ENCODE data around the gene NKPD1. TPM values are rescaled to one million over a fixed set of nuclear protein-coding genes. Genes with fewer than 3 reads are reported as not detected.

NKPD1 gene
- total RNA-seq, 4 donors from 2014 or later: 1.1 to 4.2 (median 2.9) TPM

DNA sequence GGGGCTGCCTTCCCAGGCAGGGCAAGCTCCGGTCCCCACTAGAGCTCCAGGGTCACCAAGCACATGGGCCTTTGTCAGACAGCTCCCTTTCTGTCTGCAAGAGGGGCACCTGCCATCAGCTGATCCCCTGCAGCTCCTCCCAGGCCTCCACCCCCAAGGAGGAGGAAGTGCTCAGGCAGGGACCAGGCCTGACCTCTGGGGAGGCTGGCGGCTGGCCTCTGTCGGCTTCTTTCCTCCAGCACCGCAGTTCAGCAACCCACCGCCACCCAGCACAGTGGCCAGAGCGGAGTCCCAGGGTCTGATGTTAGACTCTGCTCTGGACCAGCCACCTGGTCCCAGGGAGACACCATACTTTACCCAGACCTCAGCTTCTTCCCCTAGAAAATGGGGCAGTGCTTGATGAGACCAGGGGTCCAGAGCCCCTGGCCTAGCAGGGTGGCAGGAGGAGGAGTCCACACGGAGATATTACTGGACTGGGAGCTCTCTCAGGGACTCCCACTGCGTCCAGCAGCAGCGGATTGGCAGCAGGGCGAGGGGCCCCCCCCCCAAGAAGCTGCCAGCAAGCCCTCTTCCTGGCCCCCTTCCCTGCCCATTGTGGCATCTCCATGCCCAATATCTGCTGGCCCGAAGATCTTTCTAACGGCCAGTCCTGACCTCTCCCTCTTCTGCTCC is 24.1 kb downstream of the NKPD1 start:
- Histone ChIP-seq H3K9me3 (no peaks in the 10 kb centered on the region), H3K36me3 (peaks cover 4 to 31% (median 6%) of the 10 kb centered on the region in 3 donors), H3K27ac (peak overlapping the region in 1 of 4 donors; percentile 71), H3K4me1 (peaks cover 0 to 20% (median 0%) of the 10 kb centered on the region in 3 donors), H3K27me3 (no peaks in the 10 kb centered on the region), H3K4me3 (no peak overlapping the region)
- no peak for DNase-seq
- 85 to 87% methylated on average over 7 to 8 of the region's 12 CpGs for WGBS, 2 donors
- TF ChIP-seq POLR2A (IDR thresholded peaks at IDR 0.05): no peak
- TF ChIP-seq, protein P1, sequence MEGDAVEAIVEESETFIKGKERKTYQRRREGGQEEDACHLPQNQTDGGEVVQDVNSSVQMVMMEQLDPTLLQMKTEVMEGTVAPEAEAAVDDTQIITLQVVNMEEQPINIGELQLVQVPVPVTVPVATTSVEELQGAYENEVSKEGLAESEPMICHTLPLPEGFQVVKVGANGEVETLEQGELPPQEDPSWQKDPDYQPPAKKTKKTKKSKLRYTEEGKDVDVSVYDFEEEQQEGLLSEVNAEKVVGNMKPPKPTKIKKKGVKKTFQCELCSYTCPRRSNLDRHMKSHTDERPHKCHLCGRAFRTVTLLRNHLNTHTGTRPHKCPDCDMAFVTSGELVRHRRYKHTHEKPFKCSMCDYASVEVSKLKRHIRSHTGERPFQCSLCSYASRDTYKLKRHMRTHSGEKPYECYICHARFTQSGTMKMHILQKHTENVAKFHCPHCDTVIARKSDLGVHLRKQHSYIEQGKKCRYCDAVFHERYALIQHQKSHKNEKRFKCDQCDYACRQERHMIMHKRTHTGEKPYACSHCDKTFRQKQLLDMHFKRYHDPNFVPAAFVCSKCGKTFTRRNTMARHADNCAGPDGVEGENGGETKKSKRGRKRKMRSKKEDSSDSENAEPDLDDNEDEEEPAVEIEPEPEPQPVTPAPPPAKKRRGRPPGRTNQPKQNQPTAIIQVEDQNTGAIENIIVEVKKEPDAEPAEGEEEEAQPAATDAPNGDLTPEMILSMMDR (IDR thresholded peaks at IDR 0.05): no peak
- intact Hi-C loops (cut with DNase I): no loop called here

DNA sequence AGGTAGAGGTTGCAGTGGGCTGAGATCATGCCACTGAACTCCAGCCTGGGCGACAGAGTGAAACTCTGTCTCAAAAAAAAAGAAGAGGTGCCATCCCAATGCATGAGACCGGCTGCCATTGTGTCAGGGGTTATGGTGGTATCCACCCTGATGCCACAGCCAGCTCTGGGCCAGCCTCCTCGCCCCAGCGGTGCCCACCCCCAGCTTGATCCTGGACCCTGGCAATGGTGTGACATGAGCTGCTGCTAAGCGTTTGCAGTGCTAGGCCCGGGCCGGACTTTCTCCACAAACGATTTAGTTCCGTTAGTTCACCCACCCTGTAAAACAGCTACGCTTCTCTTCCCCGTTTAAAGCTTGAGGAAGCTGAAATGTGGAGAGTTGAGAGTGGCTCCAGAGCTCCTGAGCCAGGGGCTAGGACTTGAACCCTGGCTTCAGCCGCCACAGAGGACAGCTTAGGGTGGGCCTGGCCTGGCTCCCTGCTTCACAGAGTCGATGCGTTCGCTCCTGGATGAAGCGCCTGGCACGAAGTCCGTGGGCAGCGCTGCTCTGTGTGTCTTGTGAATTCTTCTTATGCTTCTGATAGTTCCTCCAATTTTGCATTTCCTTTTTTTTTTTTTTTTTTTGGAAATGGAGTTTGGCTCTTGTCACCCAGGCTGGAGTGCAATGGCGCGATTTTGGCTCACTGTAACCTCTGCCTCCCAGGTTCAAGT is 25.5 kb downstream of the NKPD1 start:
- no peak for DNase-seq
- no peaks in the 10 kb centered on the region for H3K27me3 ChIP-seq
- no peaks in the 10 kb centered on the region for H3K9me3 ChIP-seq
- peaks cover 0 to 20% (median 0%) of the 10 kb centered on the region in 3 donors for H3K4me1 ChIP-seq
- no peak for TF ChIP-seq POLR2A (IDR thresholded peaks at IDR 0.05)
- TF ChIP-seq, protein P1 (IDR thresholded peaks at IDR 0.05): no peak
- no peak overlapping the region for H3K4me3 ChIP-seq
- WGBS, 2 donors: 93 to 97% methylated on average over 19 of the region's 21 CpGs
- intact Hi-C loops (cut with DNase I): no loop called here
- no peak overlapping the region for H3K27ac ChIP-seq
- peaks cover 0 to 18% (median 0%) of the 10 kb centered on the region in 3 donors for H3K36me3 ChIP-seq

GRCh38 chr19:45133661-45134060 is 27.1 kb downstream of the NKPD1 start:
- no peak for DNase-seq
- intact Hi-C loops (cut with DNase I): no loop called here

GRCh38 chr19:45130888-45131615 is 29.7 kb downstream of the NKPD1 start:
- peaks cover 0 to 3% (median 0%) of the 10 kb centered on the region in 3 donors for H3K4me1 ChIP-seq
- H3K27me3 ChIP-seq: no peaks in the 10 kb centered on the region
- no peak for DNase-seq
- intact Hi-C loops (cut with DNase I): no loop called here
- H3K36me3 ChIP-seq: peaks cover 0 to 22% (median 0%) of the 10 kb centered on the region in 3 donors
- TF ChIP-seq, protein P1 (IDR thresholded peaks at IDR 0.05): peak in 3 of 6 experiments; percentile 8 to 48 (median 9)
- TF ChIP-seq POLR2A (IDR thresholded peaks at IDR 0.05): no peak
- H3K9me3 ChIP-seq: no peaks in the 10 kb centered on the region
- H3K4me3 ChIP-seq: no peak overlapping the region
- no peak overlapping the region for H3K27ac ChIP-seq
- WGBS, 2 donors: 16% methylated on average over 9 of the region's 13 CpGs; no CpG with 5 or more reads in 1 of the 2 donors

More at GRCh38 chr19:45133661-45134060, 27.1 kb downstream of the NKPD1 start:
- 86 to 97% methylated on average over 7 of the region's 8 CpGs for WGBS, 2 donors
- Histone ChIP-seq H3K9me3 (no peaks in the 10 kb centered on the region), H3K36me3 (peaks cover 0 to 21% (median 0%) of the 10 kb centered on the region in 3 donors), H3K4me1 (peaks cover 0 to 20% (median 0%) of the 10 kb centered on the region in 3 donors), H3K4me3 (no peak overlapping the region), H3K27ac (no peak overlapping the region), H3K27me3 (no peaks in the 10 kb centered on the region)
- TF ChIP-seq, protein P1 (IDR thresholded peaks at IDR 0.05): no peak
- TF ChIP-seq POLR2A (IDR thresholded peaks at IDR 0.05): no peak
